ENCODE measurements around the gene DPH5. TPM values are rescaled to one million over a fixed set of nuclear protein-coding genes. Genes with fewer than 3 reads are reported as not detected.

DPH5 gene
- total and polyA plus RNA-seq, 10 of the 15 experiments (the other 5 are each of a cell fraction or from before 2014, with no cell fraction given), result 44.1 to 95.7 (median 66.4) TPM

DNA sequence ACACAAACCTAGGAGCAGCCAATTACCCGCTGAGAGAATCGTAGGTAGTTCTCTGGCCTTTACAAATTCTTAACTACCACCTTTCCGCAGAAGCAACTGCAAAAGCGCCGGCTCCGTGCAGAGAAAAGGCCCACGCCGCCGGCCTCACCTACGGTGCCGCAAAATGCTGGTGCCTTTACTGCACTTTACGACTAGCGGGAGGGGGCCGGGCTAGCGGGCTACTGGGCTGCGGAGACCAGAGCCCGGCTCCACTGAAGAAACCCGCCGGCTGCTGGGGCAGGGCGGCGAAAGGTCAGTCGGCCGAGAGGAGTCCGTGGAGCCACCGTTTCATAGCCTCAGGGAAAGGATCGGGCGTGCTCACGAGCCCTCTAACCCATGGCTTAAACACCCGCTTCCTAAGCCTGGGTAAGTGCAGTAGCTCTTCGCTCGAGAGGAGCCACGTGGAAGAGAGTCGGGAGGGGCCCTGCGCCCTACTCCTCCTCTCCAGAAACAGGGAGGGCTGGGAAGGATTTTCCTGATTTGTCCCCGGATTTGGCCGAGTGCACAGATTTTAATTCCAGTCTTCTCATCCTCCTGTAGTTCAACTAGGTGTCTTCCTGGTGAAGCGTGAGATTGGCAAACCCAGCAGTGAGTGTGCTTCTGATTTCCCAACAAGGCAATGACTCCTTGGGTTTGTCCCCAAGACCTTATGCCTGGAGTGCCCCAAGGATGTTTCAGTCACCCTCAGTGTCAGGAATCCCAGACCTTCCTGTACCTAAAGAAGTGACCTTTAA is at the start of gene DPH5 (continued):
- TF ChIP-seq, protein P1, sequence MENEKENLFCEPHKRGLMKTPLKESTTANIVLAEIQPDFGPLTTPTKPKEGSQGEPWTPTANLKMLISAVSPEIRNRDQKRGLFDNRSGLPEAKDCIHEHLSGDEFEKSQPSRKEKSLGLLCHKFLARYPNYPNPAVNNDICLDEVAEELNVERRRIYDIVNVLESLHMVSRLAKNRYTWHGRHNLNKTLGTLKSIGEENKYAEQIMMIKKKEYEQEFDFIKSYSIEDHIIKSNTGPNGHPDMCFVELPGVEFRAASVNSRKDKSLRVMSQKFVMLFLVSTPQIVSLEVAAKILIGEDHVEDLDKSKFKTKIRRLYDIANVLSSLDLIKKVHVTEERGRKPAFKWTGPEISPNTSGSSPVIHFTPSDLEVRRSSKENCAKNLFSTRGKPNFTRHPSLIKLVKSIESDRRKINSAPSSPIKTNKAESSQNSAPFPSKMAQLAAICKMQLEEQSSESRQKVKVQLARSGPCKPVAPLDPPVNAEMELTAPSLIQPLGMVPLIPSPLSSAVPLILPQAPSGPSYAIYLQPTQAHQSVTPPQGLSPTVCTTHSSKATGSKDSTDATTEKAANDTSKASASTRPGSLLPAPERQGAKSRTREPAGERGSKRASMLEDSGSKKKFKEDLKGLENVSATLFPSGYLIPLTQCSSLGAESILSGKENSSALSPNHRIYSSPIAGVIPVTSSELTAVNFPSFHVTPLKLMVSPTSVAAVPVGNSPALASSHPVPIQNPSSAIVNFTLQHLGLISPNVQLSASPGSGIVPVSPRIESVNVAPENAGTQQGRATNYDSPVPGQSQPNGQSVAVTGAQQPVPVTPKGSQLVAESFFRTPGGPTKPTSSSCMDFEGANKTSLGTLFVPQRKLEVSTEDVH (IDR thresholded peaks at IDR 0.05; ENCODE audit: low read depth, partially characterized antibody), result peak; percentile 71
- TF ChIP-seq, protein P2, sequence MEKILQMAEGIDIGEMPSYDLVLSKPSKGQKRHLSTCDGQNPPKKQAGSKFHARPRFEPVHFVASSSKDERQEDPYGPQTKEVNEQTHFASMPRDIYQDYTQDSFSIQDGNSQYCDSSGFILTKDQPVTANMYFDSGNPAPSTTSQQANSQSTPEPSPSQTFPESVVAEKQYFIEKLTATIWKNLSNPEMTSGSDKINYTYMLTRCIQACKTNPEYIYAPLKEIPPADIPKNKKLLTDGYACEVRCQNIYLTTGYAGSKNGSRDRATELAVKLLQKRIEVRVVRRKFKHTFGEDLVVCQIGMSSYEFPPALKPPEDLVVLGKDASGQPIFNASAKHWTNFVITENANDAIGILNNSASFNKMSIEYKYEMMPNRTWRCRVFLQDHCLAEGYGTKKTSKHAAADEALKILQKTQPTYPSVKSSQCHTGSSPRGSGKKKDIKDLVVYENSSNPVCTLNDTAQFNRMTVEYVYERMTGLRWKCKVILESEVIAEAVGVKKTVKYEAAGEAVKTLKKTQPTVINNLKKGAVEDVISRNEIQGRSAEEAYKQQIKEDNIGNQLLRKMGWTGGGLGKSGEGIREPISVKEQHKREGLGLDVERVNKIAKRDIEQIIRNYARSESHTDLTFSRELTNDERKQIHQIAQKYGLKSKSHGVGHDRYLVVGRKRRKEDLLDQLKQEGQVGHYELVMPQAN (conservative IDR thresholded peaks at IDR 0.05), result peak; percentile 93
- 0 out of 2 replicates have a peak, but pooled peaks have one; percentile 71 for TF ChIP-seq WRNIP1 (IDR thresholded peaks at IDR 0.05; ENCODE audit: borderline replicate concordance, low read depth, low read length)
- peak; percentile 24; the same call in 1 of the 2 replicates for TF ChIP-seq RAD21 (IDR thresholded peaks at IDR 0.05; ENCODE audit: insufficient read depth, low read depth, low read length)
- TF ChIP-seq ZNF622 (IDR thresholded peaks at IDR 0.05), result no peak
- no peak for TF ChIP-seq CHD2 (IDR thresholded peaks at IDR 0.05; ENCODE audit: borderline replicate concordance, low read depth, low read length)
- TF ChIP-seq IKZF2 (IDR thresholded peaks at IDR 0.05), result peak in 1 of 2 experiments; percentile 67; a peak in 2 of 4 replicates
- TF ChIP-seq HDAC6 (IDR thresholded peaks at IDR 0.05; ENCODE audit: unreplicated experiment), result no peak
- peak; percentile 75 for TF ChIP-seq RELA (IDR thresholded peaks at IDR 0.05; ENCODE audit: borderline replicate concordance, partially characterized antibody)
- no peak for TF ChIP-seq CBX3 (IDR thresholded peaks at IDR 0.05; ENCODE audit: borderline replicate concordance, low read depth)
- TF ChIP-seq HCFC1 (IDR thresholded peaks at IDR 0.05; ENCODE audit: low read length), result peak; percentile 51; the same call in 1 of the 2 replicates
- TF ChIP-seq, protein P3, sequence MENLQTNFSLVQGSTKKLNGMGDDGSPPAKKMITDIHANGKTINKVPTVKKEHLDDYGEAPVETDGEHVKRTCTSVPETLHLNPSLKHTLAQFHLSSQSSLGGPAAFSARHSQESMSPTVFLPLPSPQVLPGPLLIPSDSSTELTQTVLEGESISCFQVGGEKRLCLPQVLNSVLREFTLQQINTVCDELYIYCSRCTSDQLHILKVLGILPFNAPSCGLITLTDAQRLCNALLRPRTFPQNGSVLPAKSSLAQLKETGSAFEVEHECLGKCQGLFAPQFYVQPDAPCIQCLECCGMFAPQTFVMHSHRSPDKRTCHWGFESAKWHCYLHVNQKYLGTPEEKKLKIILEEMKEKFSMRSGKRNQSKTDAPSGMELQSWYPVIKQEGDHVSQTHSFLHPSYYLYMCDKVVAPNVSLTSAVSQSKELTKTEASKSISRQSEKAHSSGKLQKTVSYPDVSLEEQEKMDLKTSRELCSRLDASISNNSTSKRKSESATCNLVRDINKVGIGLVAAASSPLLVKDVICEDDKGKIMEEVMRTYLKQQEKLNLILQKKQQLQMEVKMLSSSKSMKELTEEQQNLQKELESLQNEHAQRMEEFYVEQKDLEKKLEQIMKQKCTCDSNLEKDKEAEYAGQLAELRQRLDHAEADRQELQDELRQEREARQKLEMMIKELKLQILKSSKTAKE (IDR thresholded peaks at IDR 0.05; ENCODE audit: low read depth, poor library complexity, severe bottlenecking), result no peak
- TF ChIP-seq, protein P4, sequence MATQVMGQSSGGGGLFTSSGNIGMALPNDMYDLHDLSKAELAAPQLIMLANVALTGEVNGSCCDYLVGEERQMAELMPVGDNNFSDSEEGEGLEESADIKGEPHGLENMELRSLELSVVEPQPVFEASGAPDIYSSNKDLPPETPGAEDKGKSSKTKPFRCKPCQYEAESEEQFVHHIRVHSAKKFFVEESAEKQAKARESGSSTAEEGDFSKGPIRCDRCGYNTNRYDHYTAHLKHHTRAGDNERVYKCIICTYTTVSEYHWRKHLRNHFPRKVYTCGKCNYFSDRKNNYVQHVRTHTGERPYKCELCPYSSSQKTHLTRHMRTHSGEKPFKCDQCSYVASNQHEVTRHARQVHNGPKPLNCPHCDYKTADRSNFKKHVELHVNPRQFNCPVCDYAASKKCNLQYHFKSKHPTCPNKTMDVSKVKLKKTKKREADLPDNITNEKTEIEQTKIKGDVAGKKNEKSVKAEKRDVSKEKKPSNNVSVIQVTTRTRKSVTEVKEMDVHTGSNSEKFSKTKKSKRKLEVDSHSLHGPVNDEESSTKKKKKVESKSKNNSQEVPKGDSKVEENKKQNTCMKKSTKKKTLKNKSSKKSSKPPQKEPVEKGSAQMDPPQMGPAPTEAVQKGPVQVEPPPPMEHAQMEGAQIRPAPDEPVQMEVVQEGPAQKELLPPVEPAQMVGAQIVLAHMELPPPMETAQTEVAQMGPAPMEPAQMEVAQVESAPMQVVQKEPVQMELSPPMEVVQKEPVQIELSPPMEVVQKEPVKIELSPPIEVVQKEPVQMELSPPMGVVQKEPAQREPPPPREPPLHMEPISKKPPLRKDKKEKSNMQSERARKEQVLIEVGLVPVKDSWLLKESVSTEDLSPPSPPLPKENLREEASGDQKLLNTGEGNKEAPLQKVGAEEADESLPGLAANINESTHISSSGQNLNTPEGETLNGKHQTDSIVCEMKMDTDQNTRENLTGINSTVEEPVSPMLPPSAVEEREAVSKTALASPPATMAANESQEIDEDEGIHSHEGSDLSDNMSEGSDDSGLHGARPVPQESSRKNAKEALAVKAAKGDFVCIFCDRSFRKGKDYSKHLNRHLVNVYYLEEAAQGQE (IDR thresholded peaks at IDR 0.05; ENCODE audit: low read depth, low read length), result 0 out of 2 replicates have a peak, but pooled peaks have one; percentile 48

All from GM12878 (cell line).